Measurements from ENCODE around the gene OR10A2. TPM values are rescaled to one million over a fixed set of nuclear protein-coding genes. Genes with fewer than 3 reads are reported as not detected.

OR10A2 gene, protein sequence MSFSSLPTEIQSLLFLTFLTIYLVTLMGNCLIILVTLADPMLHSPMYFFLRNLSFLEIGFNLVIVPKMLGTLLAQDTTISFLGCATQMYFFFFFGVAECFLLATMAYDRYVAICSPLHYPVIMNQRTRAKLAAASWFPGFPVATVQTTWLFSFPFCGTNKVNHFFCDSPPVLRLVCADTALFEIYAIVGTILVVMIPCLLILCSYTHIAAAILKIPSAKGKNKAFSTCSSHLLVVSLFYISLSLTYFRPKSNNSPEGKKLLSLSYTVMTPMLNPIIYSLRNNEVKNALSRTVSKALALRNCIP
- not detected in 2 replicates for total RNA-seq (2021)
- long read RNA-seq: 0 reads

DNA sequence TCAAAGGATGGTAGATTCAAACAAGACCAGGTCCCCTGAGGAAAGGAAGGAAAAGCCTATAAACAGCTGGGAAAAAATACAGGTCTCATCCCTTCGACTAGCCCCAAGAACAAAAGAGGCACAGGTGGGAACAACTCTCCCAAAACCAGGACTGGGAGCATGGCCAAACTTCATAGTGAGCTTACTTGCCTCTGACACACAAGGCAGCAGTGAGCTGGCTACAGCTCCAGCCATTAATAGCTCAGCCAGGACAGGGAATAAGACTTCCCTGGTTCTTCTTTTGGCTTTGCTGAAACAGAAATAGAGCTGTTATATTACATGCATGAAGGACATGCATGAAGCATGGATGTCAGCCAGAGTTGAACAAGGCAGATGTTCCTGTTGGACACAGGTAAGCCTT, at the start of gene OR10A2:
Gene OR10A2, plus strand, starts transcription at position 97 of the 400 bp plus-strand sequence. CDS start 6,698 bp downstream, outside the sequence.
- no peak within 1 kb of the TSS for H2BK12ac ChIP-seq (ENCODE audit: insufficient read length, low read depth, low read length)

More for the DNA sequence above, at the start of gene OR10A2:
- H3K27me3 ChIP-seq (ENCODE audit: insufficient read depth, low read length): no peaks in the 10 kb centered on the region
- peaks cover 0 to 12% (median 12%) of the 10 kb centered on the region in 3 experiments; a peak in 6 of 7 replicates for H3K36me3 Mint-ChIP-seq (ENCODE audit: insufficient read depth in 1 of 3, low read depth in 3 of 3)
- peaks cover 6 to 12% of the 10 kb centered on the region in 2 experiments for H3K4me1 Mint-ChIP-seq
- H3K4me3 Mint-ChIP-seq: no peak within 1 kb of the TSS
- peaks cover 7 to 12% of the 10 kb centered on the region in 2 experiments for H3K9me3 Mint-ChIP-seq
- H4K5ac ChIP-seq (ENCODE audit: insufficient read length, low read depth, low read length): no peak within 1 kb of the TSS
- TF ChIP-seq, protein P1, sequence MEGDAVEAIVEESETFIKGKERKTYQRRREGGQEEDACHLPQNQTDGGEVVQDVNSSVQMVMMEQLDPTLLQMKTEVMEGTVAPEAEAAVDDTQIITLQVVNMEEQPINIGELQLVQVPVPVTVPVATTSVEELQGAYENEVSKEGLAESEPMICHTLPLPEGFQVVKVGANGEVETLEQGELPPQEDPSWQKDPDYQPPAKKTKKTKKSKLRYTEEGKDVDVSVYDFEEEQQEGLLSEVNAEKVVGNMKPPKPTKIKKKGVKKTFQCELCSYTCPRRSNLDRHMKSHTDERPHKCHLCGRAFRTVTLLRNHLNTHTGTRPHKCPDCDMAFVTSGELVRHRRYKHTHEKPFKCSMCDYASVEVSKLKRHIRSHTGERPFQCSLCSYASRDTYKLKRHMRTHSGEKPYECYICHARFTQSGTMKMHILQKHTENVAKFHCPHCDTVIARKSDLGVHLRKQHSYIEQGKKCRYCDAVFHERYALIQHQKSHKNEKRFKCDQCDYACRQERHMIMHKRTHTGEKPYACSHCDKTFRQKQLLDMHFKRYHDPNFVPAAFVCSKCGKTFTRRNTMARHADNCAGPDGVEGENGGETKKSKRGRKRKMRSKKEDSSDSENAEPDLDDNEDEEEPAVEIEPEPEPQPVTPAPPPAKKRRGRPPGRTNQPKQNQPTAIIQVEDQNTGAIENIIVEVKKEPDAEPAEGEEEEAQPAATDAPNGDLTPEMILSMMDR (conservative IDR thresholded peaks at IDR 0.05): 0 out of 3 replicates have a peak, but pooled peaks have one; percentile 9
- no peak within 1 kb of the TSS for H2BK20ac ChIP-seq (ENCODE audit: low read depth, low read length, poor library complexity, severe bottlenecking)
- H3T11ph ChIP-seq (ENCODE audit: low read length): no peak within 1 kb of the TSS
- peak; percentile 31 for DNase-seq
- no peak within 1 kb of the TSS for H3K27ac ChIP-seq (ENCODE audit: insufficient read length, low read depth, low read length)
- H3K4me1 ChIP-seq (ENCODE audit: insufficient read depth, low read length): no peaks in the 10 kb centered on the region
- no peaks in the 10 kb centered on the region for H3K79me1 ChIP-seq (ENCODE audit: insufficient read depth, low read depth, low read length, poor library complexity, severe bottlenecking)
- H2AK5ac ChIP-seq (ENCODE audit: insufficient read length, low read length): no peak within 1 kb of the TSS
- H3K79me2 ChIP-seq (ENCODE audit: insufficient read depth, low read length): no peaks in the 10 kb centered on the region
- H3K56ac ChIP-seq (ENCODE audit: insufficient read length, low read depth, low read length): no peak within 1 kb of the TSS
- no peak within 1 kb of the TSS for H2BK15ac ChIP-seq (ENCODE audit: low read depth, low read length)
- no peak within 1 kb of the TSS for H2AFZ ChIP-seq (ENCODE audit: low read length)
- no peak within 1 kb of the TSS for H3K9ac ChIP-seq (ENCODE audit: extremely low read depth, insufficient read length, low read length)
- H3K23ac ChIP-seq (ENCODE audit: insufficient read length, low read depth, low read length): no peak within 1 kb of the TSS
- no peak within 1 kb of the TSS for H3K4me2 ChIP-seq (ENCODE audit: insufficient read depth, insufficient read length, low read length)
- no peak within 1 kb of the TSS for H4K91ac ChIP-seq (ENCODE audit: insufficient read length, low read depth, low read length)
- H4K8ac ChIP-seq (replicated peaks; ENCODE audit: insufficient read length, low read depth, low read length): no peak within 1 kb of the TSS
- no peak within 1 kb of the TSS; a peak in 1 of 7 replicates for H3K27ac Mint-ChIP-seq
- H4K20me1 ChIP-seq (ENCODE audit: control insufficient read depth, insufficient read depth, insufficient read length): no peaks in the 10 kb centered on the region
- no peak within 1 kb of the TSS for H2BK5ac ChIP-seq (ENCODE audit: insufficient read length, low read length)
- H3K18ac ChIP-seq (ENCODE audit: insufficient read length, low read depth, low read length): no peak within 1 kb of the TSS
- H3K4ac ChIP-seq (ENCODE audit: low read depth, low read length): no peak within 1 kb of the TSS
- no peaks in the 10 kb centered on the region for H3K23me2 ChIP-seq (ENCODE audit: insufficient read length, low read depth, low read length, poor library complexity, severe bottlenecking)
- no peak within 1 kb of the TSS for H3K14ac ChIP-seq (ENCODE audit: insufficient read depth, low read length)
- no CpG with 5 or more reads among the region's 1 CpG for WGBS (ENCODE audit: extremely low coverage, insufficient read length, low lambda C conversion rate)
- H3K27me3 Mint-ChIP-seq (ENCODE audit: low read depth): no peaks in the 10 kb centered on the region; the same call in 1 of the 2 replicates
- no peak within 1 kb of the TSS for H2BK120ac ChIP-seq (ENCODE audit: low read depth, low read length, poor library complexity, severe bottlenecking)
- no peaks in the 10 kb centered on the region for H3K9me3 ChIP-seq (ENCODE audit: control insufficient read depth, low read depth, low read length)
